Stimulated activated naive CD8-positive, alpha-beta T cell treated with anti-CD3 and anti-CD28 coated beads, Interleukin-15, Interleukin-2, amounts not matched to agents 100 ng/mL and 50 ng/mL, for 24 hours (primary cell): ENCODE measurements around the gene RASA2.
"Not testable (repeated sequence)": the region's sequence is repeated elsewhere in the genome, so short reads cannot be mapped to it uniquely, and the experiment has no call there.

ENCODE experiments used
- H3K27ac Mint-ChIP-seq: one replicate; pipeline ENCODE4 v1.8.0; 2021; ENCODE audit warnings: mild to moderate bottlenecking, mixed read lengths
- H3K27me3 Mint-ChIP-seq: one replicate; pipeline ENCODE4 v1.8.0; 2021; ENCODE audit warnings: mixed read lengths
- H3K36me3 Mint-ChIP-seq: one replicate; pipeline ENCODE4 v1.8.0; 2021; ENCODE audit warnings: low read depth, mixed read lengths
- H3K4me1 Mint-ChIP-seq: one replicate; pipeline ENCODE4 v1.8.0; 2021; ENCODE audit warnings: low read depth, mixed read lengths
- H3K4me3 Mint-ChIP-seq: one replicate; pipeline ENCODE4 v1.8.0; 2021; ENCODE audit warnings: mild to moderate bottlenecking, mixed read lengths
- H3K9me3 Mint-ChIP-seq: one replicate; pipeline ENCODE4 v1.8.0; 2021; ENCODE audit warnings: mixed read lengths

RASA2 gene

GRCh38 chr3:141476033-141476432 lies 10.8 kb upstream of the RASA2 start:
- no peaks in the 10 kb centered on the region for H3K36me3 Mint-ChIP-seq
- no peaks in the 10 kb centered on the region for H3K27me3 Mint-ChIP-seq
- peak overlapping the region; percentile 39 for H3K27ac Mint-ChIP-seq
- peaks cover 41% of the 10 kb centered on the region for H3K4me1 Mint-ChIP-seq
- peak overlapping the region; percentile 30 for H3K4me3 Mint-ChIP-seq
- H3K9me3 Mint-ChIP-seq = no peaks in the 10 kb centered on the region

GRCh38 chr3:141477224-141477623 lies 9.6 kb upstream of the RASA2 start:
- H3K9me3 Mint-ChIP-seq = no peaks in the 10 kb centered on the region
- no peak overlapping the region for H3K4me3 Mint-ChIP-seq
- no peaks in the 10 kb centered on the region for H3K27me3 Mint-ChIP-seq
- no peaks in the 10 kb centered on the region for H3K36me3 Mint-ChIP-seq
- H3K27ac Mint-ChIP-seq = peak overlapping the region; percentile 37
- H3K4me1 Mint-ChIP-seq = peaks cover 44% of the 10 kb centered on the region

DNA sequence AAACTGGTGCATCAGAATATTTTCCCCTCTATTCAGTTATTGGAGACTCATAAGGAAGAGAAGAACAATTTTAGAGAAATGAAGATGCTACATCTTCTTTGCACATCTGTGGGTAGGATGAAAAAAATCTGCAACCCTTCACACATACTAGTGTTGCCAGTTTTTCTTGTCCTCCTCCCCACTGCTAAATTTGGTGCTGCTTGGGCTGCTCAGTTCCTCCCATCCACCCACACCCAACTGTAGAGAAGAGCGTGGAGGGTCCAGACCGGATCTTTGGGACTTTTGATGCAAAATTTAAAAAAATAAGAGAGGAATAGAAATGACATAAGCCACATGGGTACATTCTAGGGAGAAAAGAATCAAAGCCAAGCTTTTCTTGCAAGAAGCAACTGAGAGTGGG lies 8.7 kb upstream of the RASA2 start:
- H3K4me3 Mint-ChIP-seq = no peak overlapping the region
- H3K36me3 Mint-ChIP-seq = no peaks in the 10 kb centered on the region
- H3K27ac Mint-ChIP-seq = no peak overlapping the region
- H3K4me1 Mint-ChIP-seq = peaks cover 44% of the 10 kb centered on the region
- no peaks in the 10 kb centered on the region for H3K9me3 Mint-ChIP-seq
- H3K27me3 Mint-ChIP-seq = no peaks in the 10 kb centered on the region

GRCh38 chr3:141478840-141479239 lies 8.0 kb upstream of the RASA2 start:
- H3K27me3 Mint-ChIP-seq, H3K36me3 Mint-ChIP-seq, H3K27ac Mint-ChIP-seq, H3K4me3 Mint-ChIP-seq, H3K9me3 Mint-ChIP-seq: not testable (repeated sequence)
- H3K4me1 Mint-ChIP-seq = peaks cover 49% of the 10 kb centered on the region

DNA sequence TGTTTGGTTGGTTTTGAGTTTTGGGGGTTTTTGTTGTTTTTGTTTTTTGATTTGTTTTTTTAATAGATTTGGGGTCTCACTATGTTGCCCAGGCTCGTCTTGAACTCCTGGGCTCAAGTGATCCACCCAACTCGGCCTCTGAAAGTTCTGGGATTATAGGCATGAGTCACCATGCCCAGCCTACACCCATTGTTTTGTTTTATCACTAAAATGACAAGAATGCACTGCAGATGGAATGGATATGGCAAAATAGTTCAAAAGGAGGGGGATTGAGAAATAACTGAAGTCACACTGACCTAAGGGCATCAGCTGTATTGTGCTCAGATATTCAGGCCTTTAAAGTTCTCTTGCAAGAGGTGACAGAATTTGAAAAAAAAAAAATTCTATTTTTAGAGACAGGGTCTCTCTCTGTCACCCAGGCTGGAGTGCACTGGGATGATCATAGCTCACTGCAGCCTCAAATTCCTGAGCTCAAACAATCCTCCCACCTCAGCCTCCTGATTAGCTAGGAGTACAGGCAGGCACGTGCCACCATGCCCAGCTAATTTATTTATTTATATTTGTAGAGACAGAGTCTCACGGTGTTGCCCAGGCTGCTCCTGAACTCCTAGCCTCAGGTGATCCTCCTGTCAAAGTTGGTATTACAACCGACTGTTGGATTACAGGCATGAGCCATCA lies 4.4 kb upstream of the RASA2 start:
- no peaks in the 10 kb centered on the region for H3K9me3 Mint-ChIP-seq
- H3K4me1 Mint-ChIP-seq = peaks cover 39% of the 10 kb centered on the region
- no peak overlapping the region for H3K4me3 Mint-ChIP-seq
- H3K27ac Mint-ChIP-seq = no peak overlapping the region
- no peaks in the 10 kb centered on the region for H3K36me3 Mint-ChIP-seq
- no peaks in the 10 kb centered on the region for H3K27me3 Mint-ChIP-seq

- Mint-ChIP-seq H3K36me3 (peaks cover 13% of the 10 kb centered on the region), H3K4me1 (peaks cover 47% of the 10 kb centered on the region), H3K27ac (peak overlapping the region; percentile 81), H3K27me3 (no peaks in the 10 kb centered on the region), H3K9me3 (no peaks in the 10 kb centered on the region), H3K4me3 (no peak overlapping the region)
Measured at GRCh38 chr3:141484701-141485287, 2.0 kb upstream of the RASA2 start.

- Mint-ChIP-seq H3K4me3 (peak overlapping the region; percentile 79), H3K27ac (peak overlapping the region; percentile 81), H3K36me3 (peaks cover 21% of the 10 kb centered on the region), H3K9me3 (no peaks in the 10 kb centered on the region), H3K27me3 (no peaks in the 10 kb centered on the region), H3K4me1 (peaks cover 58% of the 10 kb centered on the region)
Measured at GRCh38 chr3:141485641-141486495, 959 bp upstream of the RASA2 start.

- Mint-ChIP-seq H3K4me3 (peak overlapping the region; percentile 79), H3K27me3 (no peaks in the 10 kb centered on the region), H3K9me3 (no peaks in the 10 kb centered on the region)
Measured at GRCh38 chr3:141486496-141486745, 406 bp upstream of the RASA2 start.

GRCh38 chr3:141487521-141488252 lies 860 bp downstream of the RASA2 start:
- H3K27me3 Mint-ChIP-seq = no peaks in the 10 kb centered on the region
- peak overlapping the region; percentile 94 for H3K27ac Mint-ChIP-seq
- H3K36me3 Mint-ChIP-seq = peaks cover 26% of the 10 kb centered on the region
- H3K9me3 Mint-ChIP-seq = no peaks in the 10 kb centered on the region
- H3K4me3 Mint-ChIP-seq = peak overlapping the region; percentile 90
- H3K4me1 Mint-ChIP-seq = peaks cover 73% of the 10 kb centered on the region

More at GRCh38 chr3:141486496-141486745, 406 bp upstream of the RASA2 start:
- Mint-ChIP-seq H3K4me1 (peaks cover 63% of the 10 kb centered on the region), H3K36me3 (peaks cover 26% of the 10 kb centered on the region), H3K27ac (peak overlapping the region; percentile 81)

DNA sequence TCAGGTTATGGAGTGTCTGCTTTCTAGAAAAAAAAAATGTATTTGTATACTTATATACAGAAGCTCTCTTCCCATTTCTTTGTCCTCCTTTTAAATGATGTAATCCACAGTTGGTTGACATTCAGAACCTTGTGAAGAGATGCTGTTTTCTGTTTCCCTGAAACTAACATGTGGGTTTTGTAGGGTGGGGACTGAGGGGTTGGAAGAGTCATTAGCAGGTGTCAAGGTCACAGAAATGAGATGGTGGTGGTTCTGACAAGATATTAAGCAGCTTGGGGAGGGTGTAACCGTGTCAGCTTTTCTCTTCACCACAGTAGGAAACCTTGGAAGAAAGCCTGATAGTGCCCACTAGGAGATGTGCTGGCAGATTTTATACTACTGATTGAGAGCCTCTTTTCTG lies 2.4 kb downstream of the RASA2 start:
- no peaks in the 10 kb centered on the region for H3K9me3 Mint-ChIP-seq
- peak overlapping the region; percentile 90 for H3K4me3 Mint-ChIP-seq
- no peaks in the 10 kb centered on the region for H3K27me3 Mint-ChIP-seq
- peaks cover 83% of the 10 kb centered on the region for H3K4me1 Mint-ChIP-seq
- H3K36me3 Mint-ChIP-seq = peaks cover 31% of the 10 kb centered on the region
- peak overlapping the region; percentile 92 for H3K27ac Mint-ChIP-seq

GRCh38 chr3:141491081-141491480 lies 4.3 kb downstream of the RASA2 start:
- Mint-ChIP-seq H3K27ac (peak overlapping the region; percentile 33), H3K4me3 (peak overlapping the region; percentile 38), H3K27me3 (no peaks in the 10 kb centered on the region), H3K4me1 (peaks cover 91% of the 10 kb centered on the region), H3K9me3 (no peaks in the 10 kb centered on the region), H3K36me3 (peaks cover 46% of the 10 kb centered on the region)

DNA sequence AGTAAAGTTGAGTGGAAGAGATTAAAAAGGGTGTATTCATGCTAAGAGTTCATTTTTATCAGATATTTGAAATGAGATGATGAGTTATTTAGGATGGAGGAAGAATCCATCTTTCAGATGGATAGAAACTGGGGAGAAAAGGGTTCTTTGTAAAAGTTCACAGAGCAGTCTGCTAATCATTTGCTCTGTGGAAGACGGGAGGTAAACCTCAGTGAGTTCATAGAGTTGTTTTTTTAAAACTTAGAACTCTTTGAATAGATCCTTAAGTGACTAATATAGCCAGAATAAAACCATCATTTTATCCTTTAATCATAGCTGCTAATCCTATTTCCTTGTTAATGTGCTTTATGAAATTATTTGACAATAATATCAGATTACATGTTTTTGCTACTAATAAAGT lies 5.1 kb downstream of the RASA2 start:
- H3K4me3 Mint-ChIP-seq = peak overlapping the region; percentile 8
- peaks cover 92% of the 10 kb centered on the region for H3K4me1 Mint-ChIP-seq
- no peaks in the 10 kb centered on the region for H3K9me3 Mint-ChIP-seq
- H3K36me3 Mint-ChIP-seq = peaks cover 54% of the 10 kb centered on the region
- H3K27me3 Mint-ChIP-seq = no peaks in the 10 kb centered on the region
- H3K27ac Mint-ChIP-seq = peak overlapping the region; percentile 10

- Mint-ChIP-seq H3K27me3 (no peaks in the 10 kb centered on the region), H3K36me3 (peaks cover 50% of the 10 kb centered on the region), H3K9me3 (no peaks in the 10 kb centered on the region), H3K27ac (peak overlapping the region; percentile 78), H3K4me1 (peaks cover 91% of the 10 kb centered on the region), H3K4me3 (peak overlapping the region; percentile 32)
Measured at GRCh38 chr3:141493184-141493583, 6.4 kb downstream of the RASA2 start.

DNA sequence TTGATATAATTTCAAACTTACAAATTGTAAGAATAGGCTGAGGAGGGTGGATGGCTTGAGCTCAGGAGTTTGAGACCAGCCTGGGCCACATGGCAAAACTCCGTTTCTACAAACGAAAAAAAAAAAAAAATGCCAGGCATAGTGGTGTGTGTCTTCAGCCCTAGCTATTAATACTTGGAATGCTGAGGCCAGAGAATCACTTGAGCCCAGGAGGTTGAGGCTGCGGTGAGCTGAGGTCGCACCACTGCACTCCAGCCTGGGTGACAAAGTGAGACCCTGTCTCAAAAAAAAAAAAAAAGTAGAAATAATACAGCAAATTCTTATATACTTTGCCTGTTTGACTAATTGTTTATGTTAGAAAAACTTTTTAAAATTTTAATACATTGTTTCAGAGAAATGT lies 10.8 kb downstream of the RASA2 start:
- H3K9me3 Mint-ChIP-seq, H3K4me3 Mint-ChIP-seq, H3K27me3 Mint-ChIP-seq: not testable (repeated sequence)
- peaks cover 32% of the 10 kb centered on the region for H3K36me3 Mint-ChIP-seq
- H3K27ac Mint-ChIP-seq = peak overlapping the region; percentile 63
- peaks cover 47% of the 10 kb centered on the region for H3K4me1 Mint-ChIP-seq
